ENCODE measurements around the gene KCND3. TPM values are rescaled to one million over a fixed set of nuclear protein-coding genes. Genes with fewer than 3 reads are reported as not detected.

The KCND3 gene
- polyA plus RNA-seq, 1 donor (not counting 4 experiments of a cell fraction or from before 2014, with no cell fraction given): 0.21 TPM

- H3K79me2 ChIP-seq (ENCODE audit: control insufficient read depth, insufficient read depth, low read length): no peaks in the 10 kb centered on the region
- TF ChIP-seq CTCF (optimal IDR thresholded peaks at IDR 0.05 in 1 of 3, IDR thresholded peaks at IDR 0.05 in 1 of 3, conservative IDR thresholded peaks at IDR 0.05 in 1 of 3; ENCODE audit: extremely low read depth in 1 of 3, insufficient read depth in 2 of 3, low read length in 3 of 3): no peak
- no peak for TF ChIP-seq EZH2 (IDR thresholded peaks at IDR 0.05; ENCODE audit: low read length)
- dilution Hi-C loops (cut with MboI; ENCODE audit: extremely low pct_ligation_motif_present, low sequenced_read_pairs): no loop called here
Measured at GRCh38 chr1:111835514-111835913, 154.0 kb downstream of the KCND3 start.

GRCh38 chr1:111834956-111835355, 154.5 kb downstream of the KCND3 start:
- dilution Hi-C loops (cut with MboI; ENCODE audit: extremely low pct_ligation_motif_present, low sequenced_read_pairs): no loop called here
- Histone ChIP-seq H3K4me1 (ENCODE audit: control insufficient read depth, extremely low read depth, insufficient read depth, low read length) (no peaks in the 10 kb centered on the region), H3K9ac (ENCODE audit: control insufficient read depth, extremely low read depth, insufficient read depth, low read length) (no peak overlapping the region), H3K4me2 (ENCODE audit: control insufficient read depth, extremely low read depth, insufficient read depth, low read depth, low read length) (no peak overlapping the region), H2AFZ (ENCODE audit: control insufficient read depth, low read length) (no peak overlapping the region), H3K9me1 (ENCODE audit: control insufficient read depth, extremely low read depth, insufficient read depth, low read length) (no peaks in the 10 kb centered on the region), H3K36me3 (ENCODE audit: control insufficient read depth in 2 of 2, extremely low read depth in 1 of 2, insufficient read depth in 2 of 2, low read length in 2 of 2) (no peaks in the 10 kb centered on the region), H4K20me1 (ENCODE audit: control insufficient read depth, extremely low read depth, insufficient read depth, low read length) (no peaks in the 10 kb centered on the region), H3K27ac (ENCODE audit: control insufficient read depth, insufficient read depth, low read length) (no peak overlapping the region), H3K4me3 (ENCODE audit: control insufficient read depth in 2 of 3, extremely low read depth in 1 of 3, insufficient read depth in 2 of 3, low read depth in 1 of 3, low read length in 3 of 3) (no peak overlapping the region), H3K79me2 (ENCODE audit: control insufficient read depth, insufficient read depth, low read length) (no peaks in the 10 kb centered on the region), H3K9me3 (ENCODE audit: control insufficient read depth, low read depth, low read length) (no peaks in the 10 kb centered on the region), H3K27me3 (ENCODE audit: control insufficient read depth, extremely low read depth, insufficient read depth, low read length) (no peaks in the 10 kb centered on the region)
- FAIRE-seq (no peak), DNase-seq (ENCODE audit: low read depth, low spot score) (no peak)
- TF ChIP-seq CTCF (optimal IDR thresholded peaks at IDR 0.05 in 1 of 3, IDR thresholded peaks at IDR 0.05 in 1 of 3, conservative IDR thresholded peaks at IDR 0.05 in 1 of 3; ENCODE audit: extremely low read depth in 1 of 3, insufficient read depth in 2 of 3, low read length in 3 of 3) (no peak), EZH2 (IDR thresholded peaks at IDR 0.05; ENCODE audit: low read length) (no peak)

More at GRCh38 chr1:111835514-111835913, 154.0 kb downstream of the KCND3 start:
- Histone ChIP-seq H3K4me2 (ENCODE audit: control insufficient read depth, extremely low read depth, insufficient read depth, low read depth, low read length) (no peak overlapping the region), H3K9me1 (ENCODE audit: control insufficient read depth, extremely low read depth, insufficient read depth, low read length) (no peaks in the 10 kb centered on the region), H3K9me3 (ENCODE audit: control insufficient read depth, low read depth, low read length) (no peaks in the 10 kb centered on the region), H3K27me3 (ENCODE audit: control insufficient read depth, extremely low read depth, insufficient read depth, low read length) (no peaks in the 10 kb centered on the region), H3K4me1 (ENCODE audit: control insufficient read depth, extremely low read depth, insufficient read depth, low read length) (no peaks in the 10 kb centered on the region), H4K20me1 (ENCODE audit: control insufficient read depth, extremely low read depth, insufficient read depth, low read length) (no peaks in the 10 kb centered on the region), H3K36me3 (ENCODE audit: control insufficient read depth in 2 of 2, extremely low read depth in 1 of 2, insufficient read depth in 2 of 2, low read length in 2 of 2) (no peaks in the 10 kb centered on the region), H3K27ac (ENCODE audit: control insufficient read depth, insufficient read depth, low read length) (no peak overlapping the region), H3K4me3 (ENCODE audit: control insufficient read depth in 2 of 3, extremely low read depth in 1 of 3, insufficient read depth in 2 of 3, low read depth in 1 of 3, low read length in 3 of 3) (no peak overlapping the region), H3K9ac (ENCODE audit: control insufficient read depth, extremely low read depth, insufficient read depth, low read length) (no peak overlapping the region), H2AFZ (ENCODE audit: control insufficient read depth, low read length) (no peak overlapping the region)
- FAIRE-seq (no peak), DNase-seq (ENCODE audit: low read depth, low spot score) (no peak)

Measured in keratinocyte (primary cell).